Thymus (tissue), 11 donors: ENCODE measurements around the gene CTNNA2. TPM values are rescaled to one million over a fixed set of nuclear protein-coding genes. Genes with fewer than 3 reads are reported as not detected.

Experiments
- DNase-seq, 9 donors: peaks; one replicate each; pipeline ENCODE4 v3.0.0-alpha.2; 2013; ENCODE audit warnings: low spot score in 9 of 9, low read depth in 6 of 9, missing footprints in 1 of 9
- H3K27ac ChIP-seq, 2 donors: one replicate each; pipeline ENCODE4 v1.5.1; 2013; ENCODE audit warnings: control low read depth in 1 of 2, low read depth in 1 of 2, low read length in 1 of 2, mild to moderate bottlenecking in 1 of 2, moderate library complexity in 1 of 2
- H3K27me3 ChIP-seq, 2 donors: one replicate each; pipeline ENCODE4 v1.5.1; 2013; ENCODE audit warnings: low read length in 1 of 2; ENCODE audit not compliant: control insufficient read depth in 2 of 2, insufficient read depth in 1 of 2
- H3K36me3 ChIP-seq, 2 donors: one replicate each; pipeline ENCODE4 v1.5.1; 2013; ENCODE audit warnings: low read length in 1 of 2, mild to moderate bottlenecking in 1 of 2, moderate library complexity in 1 of 2; ENCODE audit not compliant: control insufficient read depth in 2 of 2, insufficient read depth in 2 of 2
- H3K4me1 ChIP-seq, 2 donors: one replicate each; pipeline ENCODE4 v1.5.1; 2013; ENCODE audit warnings: low read length in 2 of 2; ENCODE audit not compliant: control insufficient read depth in 2 of 2, insufficient read depth in 2 of 2
- H3K4me3 ChIP-seq, 2 donors: one replicate each; pipeline ENCODE4 v1.5.1; 2013; ENCODE audit warnings: low read length in 2 of 2, control low read depth in 1 of 2, mild to moderate bottlenecking in 1 of 2
- H3K9me3 ChIP-seq, 2 donors: one replicate each; pipeline ENCODE4 v1.5.1; 2013; ENCODE audit warnings: low read length in 1 of 2, mild to moderate bottlenecking in 1 of 2; ENCODE audit not compliant: control insufficient read depth in 2 of 2, insufficient read depth in 1 of 2
- WGBS: extraction: QIAGEN DNeasy Blood & Tissue Kit; methylation state at CpG from one replicate; pipeline ENCODE4 v1.1.7; 2013; 5-methylcytosine and 5-hydroxymethylcytosine counted together
- polyA plus RNA-seq: library from polyadenylated mRNA; stranded (reverse); fragments of 200-250 nt; gene quantifications from one replicate; pipeline ENCODE4 v1.2.3, GENCODE V29; 2013
- total RNA-seq: library from RNA; stranded (reverse); fragments of 120-200 nt; gene quantifications from one replicate; pipeline ENCODE4 v1.2.4, GENCODE V29; 2013
- donor health status: healthy.

The CTNNA2 gene
- total and polyA plus RNA-seq, 2 donors: 0.16 to 0.19 TPM

- 70% methylated on average over 1 of the region's 1 CpG for WGBS
- Histone ChIP-seq H3K36me3 (no peaks in the 10 kb centered on the region), H3K4me1 (no peaks in the 10 kb centered on the region), H3K4me3 (no peak overlapping the region), H3K9me3 (no peaks in the 10 kb centered on the region), H3K27me3 (no peaks in the 10 kb centered on the region), H3K27ac (no peak overlapping the region)
- DNase-seq: no peak
Measured at GRCh38 chr2:79833235-79833878, 320.5 kb downstream of the CTNNA2 start.

- Histone ChIP-seq H3K4me3 (no peak overlapping the region), H3K36me3 (no peaks in the 10 kb centered on the region), H3K4me1 (no peaks in the 10 kb centered on the region), H3K27me3 (no peaks in the 10 kb centered on the region), H3K27ac (no peak overlapping the region), H3K9me3 (no peaks in the 10 kb centered on the region)
- WGBS: 90% methylated on average over 1 of the region's 1 CpG
- DNase-seq: no peak
Measured at GRCh38 chr2:79835911-79836310, 323.1 kb downstream of the CTNNA2 start.

- 84% methylated on average over 1 of the region's 1 CpG for WGBS
- Histone ChIP-seq H3K27me3 (no peaks in the 10 kb centered on the region), H3K27ac (no peak overlapping the region), H3K4me3 (no peak overlapping the region), H3K36me3 (no peaks in the 10 kb centered on the region), H3K9me3 (no peaks in the 10 kb centered on the region), H3K4me1 (no peaks in the 10 kb centered on the region)
- DNase-seq: no peak
Measured at GRCh38 chr2:79844011-79844410, 331.2 kb downstream of the CTNNA2 start.

- 85% methylated on average over 1 of the region's 1 CpG for WGBS
- DNase-seq: no peak
Measured at GRCh38 chr2:79846878-79847277, 334.0 kb downstream of the CTNNA2 start.

GRCh38 chr2:79849241-79849640 is 336.4 kb downstream of the CTNNA2 start:
- Histone ChIP-seq H3K4me1 (no peaks in the 10 kb centered on the region), H3K4me3 (no peak overlapping the region), H3K9me3 (no peaks in the 10 kb centered on the region), H3K36me3 (no peaks in the 10 kb centered on the region), H3K27ac (no peak overlapping the region), H3K27me3 (no peaks in the 10 kb centered on the region)
- no peak for DNase-seq

More at GRCh38 chr2:79846878-79847277, 334.0 kb downstream of the CTNNA2 start:
- H3K27me3 ChIP-seq: no peaks in the 10 kb centered on the region
- H3K36me3 ChIP-seq: no peaks in the 10 kb centered on the region
- H3K4me1 ChIP-seq: no peaks in the 10 kb centered on the region
- H3K27ac ChIP-seq: no peak overlapping the region
- no peaks in the 10 kb centered on the region for H3K9me3 ChIP-seq
- no peak overlapping the region for H3K4me3 ChIP-seq

GRCh38 chr2:79849949-79850348 is 337.1 kb downstream of the CTNNA2 start:
- no peak for DNase-seq
- Histone ChIP-seq H3K4me1 (no peaks in the 10 kb centered on the region), H3K4me3 (no peak overlapping the region), H3K27me3 (no peaks in the 10 kb centered on the region), H3K9me3 (no peaks in the 10 kb centered on the region), H3K36me3 (no peaks in the 10 kb centered on the region), H3K27ac (no peak overlapping the region)
- WGBS: 93% methylated on average over 1 of the region's 1 CpG

- DNase-seq: no peak
- H3K4me1 ChIP-seq: no peaks in the 10 kb centered on the region
- no peaks in the 10 kb centered on the region for H3K36me3 ChIP-seq
- no peaks in the 10 kb centered on the region for H3K27me3 ChIP-seq
- H3K9me3 ChIP-seq: no peaks in the 10 kb centered on the region
- H3K27ac ChIP-seq: no peak overlapping the region
- no peak overlapping the region for H3K4me3 ChIP-seq
Measured at GRCh38 chr2:79850912-79851311, 338.1 kb downstream of the CTNNA2 start.

- Histone ChIP-seq H3K4me1 (no peaks in the 10 kb centered on the region), H3K27me3 (no peaks in the 10 kb centered on the region), H3K9me3 (no peaks in the 10 kb centered on the region), H3K36me3 (no peaks in the 10 kb centered on the region), H3K27ac (no peak overlapping the region), H3K4me3 (no peak overlapping the region)
- WGBS: 69% methylated on average over 10 of the region's 10 CpGs
- DNase-seq: no peak
Measured at GRCh38 chr2:79855264-79856006, 342.6 kb downstream of the CTNNA2 start.

- no peak for DNase-seq
- Histone ChIP-seq H3K36me3 (no peaks in the 10 kb centered on the region), H3K9me3 (no peaks in the 10 kb centered on the region), H3K27ac (no peak overlapping the region), H3K4me3 (no peak overlapping the region), H3K27me3 (no peaks in the 10 kb centered on the region), H3K4me1 (no peaks in the 10 kb centered on the region)
- WGBS: 95% methylated on average over 17 of the region's 17 CpGs
Measured at GRCh38 chr2:79857888-79858287, 345.0 kb downstream of the CTNNA2 start.
